B cell (primary cell): ENCODE measurements around the gene TMPRSS11E.

Experiments used
- EZH2 ChIP-seq: IDR thresholded peaks from 2 replicates; pipeline ENCODE4 v1.6.1; 2012; ENCODE audit warnings: borderline replicate concordance, low read depth, mild to moderate bottlenecking, moderate library complexity, low read length; ENCODE audit not compliant: insufficient read depth, poor library complexity, severe bottlenecking
- TF ChIP-seq, protein P1 (sequence below): fragments of 200-600 bp; IDR thresholded peaks from one replicate; pipeline ENCODE4 v1.8.0; 2022; ENCODE audit warnings: antibody characterized with exemption, mild to moderate bottlenecking

DNA sequence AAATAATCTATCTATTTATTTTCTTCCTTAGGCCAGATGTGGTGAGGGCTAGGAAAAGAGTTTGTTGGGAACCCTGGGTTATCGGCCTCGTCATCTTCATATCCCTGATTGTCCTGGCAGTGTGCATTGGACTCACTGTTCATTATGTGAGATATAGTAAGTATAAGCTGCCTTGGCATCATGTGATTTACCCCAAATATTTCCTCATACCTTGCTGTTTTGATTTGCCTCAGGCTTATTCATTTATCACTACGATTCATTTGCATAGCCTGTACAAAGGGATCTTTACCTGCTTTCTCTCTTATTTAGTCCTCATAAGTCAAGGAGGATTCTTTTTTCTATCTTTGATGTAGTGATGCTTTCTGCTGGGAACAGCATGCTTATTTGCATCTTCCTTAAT, 14.5 kb downstream of the TMPRSS11E start:
- TF ChIP-seq, protein P1, sequence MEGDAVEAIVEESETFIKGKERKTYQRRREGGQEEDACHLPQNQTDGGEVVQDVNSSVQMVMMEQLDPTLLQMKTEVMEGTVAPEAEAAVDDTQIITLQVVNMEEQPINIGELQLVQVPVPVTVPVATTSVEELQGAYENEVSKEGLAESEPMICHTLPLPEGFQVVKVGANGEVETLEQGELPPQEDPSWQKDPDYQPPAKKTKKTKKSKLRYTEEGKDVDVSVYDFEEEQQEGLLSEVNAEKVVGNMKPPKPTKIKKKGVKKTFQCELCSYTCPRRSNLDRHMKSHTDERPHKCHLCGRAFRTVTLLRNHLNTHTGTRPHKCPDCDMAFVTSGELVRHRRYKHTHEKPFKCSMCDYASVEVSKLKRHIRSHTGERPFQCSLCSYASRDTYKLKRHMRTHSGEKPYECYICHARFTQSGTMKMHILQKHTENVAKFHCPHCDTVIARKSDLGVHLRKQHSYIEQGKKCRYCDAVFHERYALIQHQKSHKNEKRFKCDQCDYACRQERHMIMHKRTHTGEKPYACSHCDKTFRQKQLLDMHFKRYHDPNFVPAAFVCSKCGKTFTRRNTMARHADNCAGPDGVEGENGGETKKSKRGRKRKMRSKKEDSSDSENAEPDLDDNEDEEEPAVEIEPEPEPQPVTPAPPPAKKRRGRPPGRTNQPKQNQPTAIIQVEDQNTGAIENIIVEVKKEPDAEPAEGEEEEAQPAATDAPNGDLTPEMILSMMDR: no peak
- TF ChIP-seq EZH2: no peak
